Psoas muscle (tissue), 8 donors: ENCODE data around the gene LGR6. TPM values are rescaled to one million over a fixed set of nuclear protein-coding genes. Genes with fewer than 3 reads are reported as not detected.

Experiments
- ATAC-seq, 4 donors: fragments of 200-7000 bp; cut with Tn5 transposase; one replicate each; pipeline ENCODE4 v1.9.1; 2020; ENCODE audit warnings: moderate library complexity in 3 of 4, mild to moderate bottlenecking in 2 of 4
- DNase-seq, 2 donors: peaks; one replicate each; pipeline ENCODE4 v3.0.0-alpha.2; 2020
- H3K27ac ChIP-seq: fragments of 200-600 bp; one replicate; pipeline ENCODE4 v1.8.0; 2022
- H3K27me3 ChIP-seq, 3 donors: fragments of 200-600 bp in 1 of 3; one replicate each; pipeline versions ENCODE4 v1.6.1 to v1.8.0; 2013 to 2022; ENCODE audit warnings: low read length in 2 of 3, mild to moderate bottlenecking in 2 of 3, moderate library complexity in 1 of 3; ENCODE audit not compliant: insufficient read depth in 3 of 3
- H3K36me3 ChIP-seq, 2 donors: fragments of 200-600 bp in 1 of 2; one replicate each; pipeline versions ENCODE4 v1.6.1 to v1.8.0; 2013 to 2022; ENCODE audit warnings: low read depth in 1 of 2, mild to moderate bottlenecking in 1 of 2, moderate library complexity in 1 of 2; ENCODE audit not compliant: insufficient read depth in 1 of 2
- H3K4me1 ChIP-seq: fragments of 200-600 bp; one replicate; pipeline ENCODE4 v1.8.0; 2022
- H3K4me3 ChIP-seq: fragments of 200-600 bp; one replicate; pipeline ENCODE4 v1.8.0; 2022; ENCODE audit warnings: mild to moderate bottlenecking
- H3K9me3 ChIP-seq: fragments of 200-600 bp; one replicate; pipeline ENCODE4 v1.8.0; 2022
- WGBS, 3 donors: extraction: QIAGEN DNeasy Blood & Tissue Kit; methylation state at CpG; one replicate each; pipeline versions ENCODE4 v1.1.6 to v1.1.7; 2013; 5-methylcytosine and 5-hydroxymethylcytosine counted together
- intact Hi-C, 2 donors: fragments of 100-400 bp; cut with DNase I; formaldehyde crosslinking; loops; one replicate each; pipeline versions ENCODE4 v1.11.0 to v1.14.2; 2022
- polyA plus RNA-seq, 3 donors: library from polyadenylated mRNA; stranded (reverse); fragments of 200-250 nt; gene quantifications; one replicate each; pipeline ENCODE4 v1.2.3, GENCODE V29; 2013
- total RNA-seq, 4 donors: library from RNA; stranded (reverse); fragmentation: NEBNext Ultra II Directional in 2 of 4; extraction: Animal tissue kit (Norgen Biotek cat#: 25700) in 2 of 4; gene quantifications; one replicate each; pipeline versions ENCODE4 v1.2.1 to v1.2.4, GENCODE V29; 2021 to 2023
- TF ChIP-seq, protein P1 (sequence below): fragments of 200-600 bp; IDR thresholded peaks from one replicate; pipeline ENCODE4 v1.8.0; 2022; ENCODE audit warnings: antibody characterized with exemption
- donor health status: healthy with polysubstance abuse.
- donor health status: DM: no; HTN: no; CAD: no; lungs with moderate emphysema.
- donor health status: Bipolar disorder and iron deficiency.
- donor health status: healthy.
- donor health status: DM: yes; HTN: yes; CAD: no.
- donor health status: DM: no; HTN: no; CAD: no.
- donor health status: DM: no; HTN: no; CAD: no.
- donor health status: DM: yes; HTN: yes; CAD: no.

The LGR6 gene
- total and polyA plus RNA-seq, 7 donors = 0.12 to 0.20 (median 0.16) TPM; not detected in 3

- H3K4me3 ChIP-seq = no peak overlapping the region
- H3K9me3 ChIP-seq = no peaks in the 10 kb centered on the region
- 71 to 79% (median 75%) methylated on average over 4 of the region's 4 CpGs for WGBS, 3 donors
- ATAC-seq (no peak), DNase-seq (no peak)
- TF ChIP-seq, protein P1, sequence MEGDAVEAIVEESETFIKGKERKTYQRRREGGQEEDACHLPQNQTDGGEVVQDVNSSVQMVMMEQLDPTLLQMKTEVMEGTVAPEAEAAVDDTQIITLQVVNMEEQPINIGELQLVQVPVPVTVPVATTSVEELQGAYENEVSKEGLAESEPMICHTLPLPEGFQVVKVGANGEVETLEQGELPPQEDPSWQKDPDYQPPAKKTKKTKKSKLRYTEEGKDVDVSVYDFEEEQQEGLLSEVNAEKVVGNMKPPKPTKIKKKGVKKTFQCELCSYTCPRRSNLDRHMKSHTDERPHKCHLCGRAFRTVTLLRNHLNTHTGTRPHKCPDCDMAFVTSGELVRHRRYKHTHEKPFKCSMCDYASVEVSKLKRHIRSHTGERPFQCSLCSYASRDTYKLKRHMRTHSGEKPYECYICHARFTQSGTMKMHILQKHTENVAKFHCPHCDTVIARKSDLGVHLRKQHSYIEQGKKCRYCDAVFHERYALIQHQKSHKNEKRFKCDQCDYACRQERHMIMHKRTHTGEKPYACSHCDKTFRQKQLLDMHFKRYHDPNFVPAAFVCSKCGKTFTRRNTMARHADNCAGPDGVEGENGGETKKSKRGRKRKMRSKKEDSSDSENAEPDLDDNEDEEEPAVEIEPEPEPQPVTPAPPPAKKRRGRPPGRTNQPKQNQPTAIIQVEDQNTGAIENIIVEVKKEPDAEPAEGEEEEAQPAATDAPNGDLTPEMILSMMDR = no peak
- no peak overlapping the region for H3K27ac ChIP-seq
- H3K4me1 ChIP-seq = no peaks in the 10 kb centered on the region
- no peaks in the 10 kb centered on the region for H3K27me3 ChIP-seq
- no peaks in the 10 kb centered on the region for H3K36me3 ChIP-seq
- intact Hi-C loops = loop anchor here in 1 of 2 donors (10.0 kb wide), 1 partner anchor 391 kb away; the partner anchor contains the start of gene SYT2
Measured at GRCh38 chr1:202323731-202324130, 130.1 kb downstream of the LGR6 start.

GRCh38 chr1:202324646-202325045, 131.0 kb downstream of the LGR6 start:
- Histone ChIP-seq H3K9me3 (no peaks in the 10 kb centered on the region), H3K27me3 (no peaks in the 10 kb centered on the region), H3K27ac (no peak overlapping the region), H3K36me3 (no peaks in the 10 kb centered on the region), H3K4me3 (no peak overlapping the region), H3K4me1 (no peaks in the 10 kb centered on the region)
- 68 to 86% (median 85%) methylated on average over 2 of the region's 2 CpGs for WGBS, 3 donors
- intact Hi-C loops = loop anchor here in 1 of 2 donors (10.0 kb wide), 1 partner anchor 390 kb away; the partner anchor contains the start of gene SYT2
- DNase-seq = no peak
- ATAC-seq = no peak
- TF ChIP-seq, protein P1 = no peak

GRCh38 chr1:202329891-202330290, 136.3 kb downstream of the LGR6 start:
- H3K36me3 ChIP-seq = peaks cover 5 to 15% of the 10 kb centered on the region in 2 donors
- H3K4me1 ChIP-seq = peaks cover 11% of the 10 kb centered on the region
- H3K27me3 ChIP-seq = no peaks in the 10 kb centered on the region
- ATAC-seq (no peak), DNase-seq (no peak)
- TF ChIP-seq, protein P1 = no peak
- H3K4me3 ChIP-seq = no peak overlapping the region
- intact Hi-C loops = loop anchor here in 1 of 2 donors (10.0 kb wide), 2 partner anchors 295 to 385 kb away; partner anchors contain the start of gene SYT2
- H3K9me3 ChIP-seq = no peaks in the 10 kb centered on the region
- no peak overlapping the region for H3K27ac ChIP-seq

DNA sequence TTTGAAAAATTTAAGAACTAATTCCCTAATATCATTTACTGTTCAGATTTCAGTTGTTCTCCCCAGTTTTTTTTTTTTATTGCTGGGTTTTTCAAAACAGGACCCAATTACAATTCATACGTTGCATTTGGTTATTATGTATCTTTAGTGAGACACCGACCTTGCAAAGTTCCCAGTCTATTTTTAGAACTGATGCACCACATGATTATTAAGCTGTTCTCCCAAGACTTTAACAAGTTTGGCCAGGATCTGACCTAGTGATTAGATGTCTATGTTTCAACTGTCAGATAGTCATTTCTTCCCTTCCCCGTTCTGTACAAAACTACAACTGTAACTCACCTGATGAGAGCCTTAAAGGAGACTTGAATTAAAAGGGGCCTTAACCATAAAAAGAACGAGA, 140.3 kb downstream of the LGR6 start:
- no peak for DNase-seq
- Histone ChIP-seq H3K9me3 (no peaks in the 10 kb centered on the region), H3K27ac (peak overlapping the region; percentile 33), H3K36me3 (peaks cover 7 to 15% of the 10 kb centered on the region in 2 donors), H3K4me3 (no peak overlapping the region), H3K27me3 (no peaks in the 10 kb centered on the region), H3K4me1 (peaks cover 11% of the 10 kb centered on the region)
- ATAC-seq = peak; percentile 57 to 92 (median 70)
- TF ChIP-seq, protein P1 = no peak
- 22 to 45% (median 40%) methylated on average over 4 of the region's 4 CpGs for WGBS, 3 donors
- intact Hi-C loops = loop anchor here in 1 of 2 donors (10.0 kb wide), 1 partner anchor 291 kb away; no protein-coding TSS in a partner anchor
